Kidney tubule cell (primary cell): ENCODE measurements around the gene LCLAT1.

Experiments
- DNase-seq: peaks from one replicate; pipeline ENCODE4 v3.0.0-alpha.2; 2018; ENCODE audit warnings: low spot score

The LCLAT1 gene

DNA sequence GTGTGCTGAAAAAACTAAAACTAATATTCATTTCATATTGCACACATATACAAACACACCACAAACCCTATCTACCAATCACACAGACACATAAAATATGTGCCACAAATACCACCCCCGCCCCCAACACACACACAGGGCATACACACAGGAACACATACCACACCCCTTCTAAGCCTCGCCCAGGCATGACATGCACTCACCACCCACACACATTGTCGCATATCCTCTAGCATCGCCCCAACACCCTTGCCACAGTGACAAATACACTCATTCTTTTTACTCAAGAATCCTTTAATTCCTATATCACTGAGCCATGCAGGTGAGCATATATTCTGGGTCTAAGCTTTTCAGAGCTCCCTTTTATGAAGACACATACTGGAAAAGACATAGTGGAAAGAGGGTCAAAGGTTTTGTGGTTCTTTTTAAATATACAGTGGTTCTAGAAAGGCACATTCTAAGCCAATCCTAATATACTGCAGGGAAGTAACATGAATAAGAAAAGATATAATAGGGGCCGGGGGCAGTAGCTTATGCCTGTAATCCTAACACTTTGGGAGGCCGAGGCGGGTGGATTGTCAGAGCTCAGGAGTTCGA, 24.5 kb upstream of the LCLAT1 start:
- DNase-seq, result peak; percentile 42

DNA sequence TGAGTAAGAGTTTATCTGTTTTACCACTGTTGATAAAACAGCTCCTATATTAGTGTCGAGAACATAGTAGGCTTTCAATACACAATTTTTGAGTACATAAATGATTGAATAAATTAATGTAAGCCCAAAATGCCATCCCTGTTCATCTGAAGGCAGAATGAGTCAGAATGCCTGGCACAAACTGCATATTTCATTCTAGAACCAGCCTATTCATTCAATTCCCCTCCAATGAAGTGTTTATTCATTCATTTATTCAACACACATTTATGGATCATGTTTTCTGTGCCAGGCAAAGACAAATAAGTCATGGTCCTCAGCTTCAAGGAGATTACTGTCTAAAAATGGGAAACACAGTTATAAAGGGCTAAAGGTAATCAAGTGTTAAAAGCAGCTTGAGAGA, 22.8 kb upstream of the LCLAT1 start:
- DNase-seq, result no peak

DNA sequence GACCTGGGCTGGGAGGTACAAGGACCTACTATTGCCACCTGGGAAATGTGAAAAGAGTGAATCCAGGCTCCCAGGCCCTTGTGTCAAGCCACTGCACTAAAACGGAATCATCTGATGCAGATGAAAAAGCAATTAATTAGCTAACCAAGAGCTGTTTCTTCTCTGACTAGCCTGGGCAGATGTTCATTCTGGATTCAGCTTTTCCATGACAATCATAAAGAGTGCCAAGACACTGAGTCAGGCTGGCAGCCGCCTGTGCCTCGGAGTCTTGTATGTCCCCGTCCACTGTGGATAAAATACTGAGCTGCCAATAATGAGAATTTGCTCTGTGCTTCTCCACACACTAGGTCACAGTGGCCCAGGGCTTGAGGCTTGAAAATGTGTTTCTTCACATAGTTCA, 21.7 kb upstream of the LCLAT1 start:
- no peak for DNase-seq

DNA sequence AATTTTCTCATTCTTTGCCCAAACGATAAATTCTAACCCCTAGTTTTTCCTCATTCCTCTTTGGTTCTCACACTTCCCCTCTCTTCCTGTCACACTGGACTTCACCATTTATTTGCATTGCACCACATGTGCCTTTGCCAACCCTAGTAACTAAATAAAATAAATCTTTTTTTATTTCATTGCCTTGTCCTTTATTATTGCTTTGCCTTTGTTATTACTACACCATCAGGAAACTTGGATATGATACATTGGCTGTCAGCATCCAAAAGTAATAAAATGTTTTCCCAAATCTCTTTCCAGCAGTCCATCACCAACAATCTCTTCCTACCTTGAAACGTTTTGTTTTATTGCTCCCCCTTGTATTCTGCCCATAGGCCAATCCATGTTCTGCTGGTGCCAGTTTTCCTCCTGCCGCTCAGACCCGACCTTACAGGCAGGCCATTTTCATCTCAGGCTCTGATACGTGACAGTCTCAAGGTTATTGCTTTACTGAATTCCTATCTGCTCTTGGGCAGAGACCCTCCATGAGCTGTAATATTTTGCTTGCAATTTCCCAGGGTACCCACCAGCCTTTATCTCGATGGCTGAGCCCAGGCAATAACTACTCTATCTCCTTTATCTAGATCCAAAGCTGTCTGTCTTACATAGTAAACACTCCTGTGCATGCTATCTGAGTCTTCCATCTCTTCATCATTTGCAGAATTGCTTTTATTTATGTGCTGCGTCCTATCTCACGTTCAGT, 19.3 kb upstream of the LCLAT1 start:
- no peak for DNase-seq

DNA sequence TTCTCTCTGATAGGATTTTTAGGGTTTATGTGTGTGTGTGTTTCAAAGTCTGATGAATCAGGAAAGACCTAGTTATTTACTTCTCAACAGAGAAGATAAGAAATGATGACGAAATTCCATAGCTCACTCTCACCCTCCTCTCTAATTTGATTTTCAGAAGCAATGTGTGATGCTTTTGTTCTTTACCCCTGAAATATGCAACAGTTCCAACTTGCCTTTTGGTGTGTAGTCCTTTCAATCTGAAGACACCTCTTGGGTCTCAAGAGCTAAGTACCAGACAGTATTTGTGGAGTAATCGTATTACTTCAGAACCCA, 18.7 kb upstream of the LCLAT1 start:
- no peak for DNase-seq

DNA sequence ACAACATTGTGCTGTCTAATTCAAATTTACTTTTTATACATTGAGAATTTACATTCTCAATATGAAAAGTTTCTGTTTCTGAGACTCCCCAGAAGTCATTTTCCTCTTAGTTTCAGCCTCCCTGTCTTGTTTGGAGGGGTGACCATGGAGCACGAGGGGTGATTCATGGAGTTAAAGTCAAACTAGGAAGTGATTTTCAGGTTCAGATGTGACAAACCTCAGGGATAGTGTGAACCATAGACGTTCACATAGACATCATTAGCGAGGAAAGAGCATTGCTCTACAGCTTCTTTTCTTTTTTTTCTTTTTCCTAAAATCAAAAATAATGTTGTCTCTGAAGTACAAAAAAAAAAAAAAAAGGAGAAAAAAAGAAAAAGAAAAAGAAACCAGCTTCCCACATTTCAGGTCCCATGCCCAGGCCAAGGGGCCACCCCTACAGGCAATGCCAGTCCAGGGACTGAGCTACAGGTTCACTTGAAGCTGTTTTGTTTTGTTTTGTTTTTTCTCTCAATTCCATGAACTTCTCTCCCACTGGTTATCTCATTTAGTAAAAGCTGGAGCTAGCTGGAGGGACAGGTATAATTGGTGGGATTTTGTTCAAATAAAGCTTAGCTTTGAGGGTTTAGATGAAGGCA, 18.1 kb upstream of the LCLAT1 start:
- DNase-seq, result peak; percentile 38

DNA sequence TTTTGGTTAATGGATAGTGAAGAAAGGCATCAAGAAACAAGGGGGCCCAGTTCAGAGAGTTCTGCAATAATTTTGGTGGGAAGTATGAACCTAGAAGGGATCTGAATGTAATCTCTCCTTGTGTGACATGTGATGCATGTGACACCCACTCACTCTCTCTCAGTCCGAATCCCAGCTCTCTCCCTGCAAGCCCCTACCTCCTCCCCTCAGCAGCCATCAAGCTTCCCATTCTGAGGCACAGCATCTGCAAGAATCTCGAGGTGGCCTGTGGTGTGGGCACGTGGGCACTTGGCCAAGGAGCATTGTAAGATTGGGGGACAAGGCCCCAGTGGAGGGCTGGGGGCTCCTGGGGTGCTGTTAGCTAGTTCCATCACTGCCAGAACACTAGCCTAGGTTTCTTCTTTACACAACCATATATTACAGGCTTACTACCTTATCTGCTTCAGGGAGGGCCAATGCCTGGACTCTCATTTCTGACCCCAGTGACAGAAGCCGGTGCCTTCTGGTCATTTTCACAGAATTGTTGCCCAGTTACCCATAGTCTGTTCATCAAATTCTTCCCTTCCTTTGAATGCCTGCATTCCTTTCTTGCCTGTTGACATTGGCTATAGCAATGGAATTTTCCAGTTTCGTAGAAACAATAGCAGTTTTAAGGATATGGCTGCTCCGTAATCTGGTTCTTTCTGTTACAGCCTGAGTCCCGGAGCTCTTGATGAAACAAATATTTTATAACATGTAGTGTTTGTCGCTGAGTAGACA, 13.3 kb upstream of the LCLAT1 start:
- DNase-seq, result no peak

DNA sequence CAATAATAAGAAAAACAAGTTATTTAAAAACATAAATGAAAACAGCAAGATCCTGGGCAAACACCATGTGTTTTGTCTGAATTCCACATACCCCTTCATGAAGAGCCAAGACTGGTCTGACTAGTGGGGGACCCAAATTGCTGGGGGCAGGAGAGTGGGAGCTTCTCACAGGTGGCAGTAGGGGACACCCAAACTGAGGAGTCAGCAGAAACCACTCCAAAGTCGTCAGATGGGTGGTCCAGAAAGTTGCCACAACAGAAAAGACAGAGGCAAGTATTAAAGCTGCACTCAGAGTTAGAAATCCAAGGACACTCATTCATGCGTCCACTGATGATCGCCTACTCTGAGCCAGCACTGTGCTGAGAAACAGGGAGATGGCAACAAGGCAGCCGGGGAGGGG, 12.3 kb upstream of the LCLAT1 start:
- no peak for DNase-seq

DNA sequence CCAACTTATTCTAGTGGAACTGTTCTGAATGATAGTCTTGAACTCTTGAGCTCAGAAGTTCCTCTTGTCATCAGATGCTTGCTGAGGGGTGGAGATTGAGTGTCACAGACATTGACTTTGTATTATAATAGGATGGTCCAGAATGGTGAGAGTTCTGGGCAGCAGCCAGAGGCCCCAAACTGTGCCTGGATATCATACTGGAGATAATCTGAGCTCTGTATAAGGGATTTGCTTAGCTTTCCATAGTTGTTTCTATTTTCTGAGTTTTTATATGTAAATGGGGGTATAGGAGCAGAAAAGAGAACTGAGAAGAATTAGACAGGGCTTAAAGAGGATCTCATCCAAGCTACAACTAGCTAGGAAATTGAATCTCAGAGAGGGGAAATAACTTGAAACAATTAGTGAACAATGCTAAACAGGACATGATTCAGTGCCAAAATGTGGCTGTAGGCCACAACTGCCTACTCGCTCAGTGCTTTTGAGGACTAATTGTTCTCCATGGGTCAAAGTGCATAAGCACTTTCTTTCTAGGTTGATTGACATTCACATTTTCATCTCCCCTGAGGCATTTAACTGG, 10.1 kb upstream of the LCLAT1 start:
- peak; percentile 12 for DNase-seq

DNA sequence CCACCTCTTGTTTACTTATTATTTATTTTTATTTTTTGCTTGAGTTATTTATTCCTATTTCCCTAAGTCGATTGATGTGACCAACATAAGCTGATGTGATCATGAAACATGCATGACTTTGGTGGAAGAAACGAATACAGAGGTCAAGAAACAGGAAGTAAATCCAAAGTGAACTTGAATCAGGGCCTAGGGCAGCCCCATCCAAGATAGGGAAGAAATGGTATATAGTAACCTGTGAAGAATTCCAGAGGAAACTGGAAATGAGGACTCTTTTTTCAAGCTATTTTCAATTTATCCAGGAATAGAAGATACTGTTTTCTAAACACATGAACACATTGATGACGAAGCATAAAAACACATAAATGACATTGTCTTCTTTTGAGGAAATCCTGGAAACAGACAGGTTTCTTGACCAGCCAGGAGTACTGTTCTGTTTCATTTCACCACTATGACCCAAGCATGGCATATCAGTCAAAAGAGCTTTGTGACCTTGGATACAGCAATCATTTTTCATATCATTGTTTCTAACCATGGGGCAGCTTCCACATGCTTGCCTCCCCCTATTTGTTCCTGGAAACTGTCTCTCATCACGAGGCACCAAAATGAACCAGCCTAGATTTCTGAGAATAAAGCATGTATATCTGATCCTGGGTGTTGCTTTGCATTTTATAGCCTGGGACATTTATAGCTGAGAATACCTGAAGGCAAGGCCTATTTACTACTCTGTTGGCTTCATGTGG, 9.1 kb upstream of the LCLAT1 start:
- no peak for DNase-seq

DNA sequence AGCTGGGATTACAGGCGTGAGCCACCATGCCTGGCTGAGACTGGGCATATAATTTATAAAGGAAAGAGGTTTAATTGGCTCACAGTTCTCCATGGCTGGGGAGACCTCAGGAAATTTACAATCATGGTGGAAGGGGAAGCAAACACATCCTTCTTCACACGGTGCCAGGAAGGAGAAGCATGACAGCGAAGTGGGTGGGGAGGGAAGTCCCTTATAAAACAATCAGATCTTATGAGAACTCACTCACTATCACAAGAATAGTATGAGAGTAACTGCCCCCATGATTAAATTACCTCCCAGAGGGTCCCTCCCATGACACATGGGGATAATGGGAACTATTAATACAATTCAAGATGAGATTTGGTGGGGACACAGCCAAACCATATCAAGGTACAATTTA, 7.8 kb upstream of the LCLAT1 start:
- no peak for DNase-seq

DNA sequence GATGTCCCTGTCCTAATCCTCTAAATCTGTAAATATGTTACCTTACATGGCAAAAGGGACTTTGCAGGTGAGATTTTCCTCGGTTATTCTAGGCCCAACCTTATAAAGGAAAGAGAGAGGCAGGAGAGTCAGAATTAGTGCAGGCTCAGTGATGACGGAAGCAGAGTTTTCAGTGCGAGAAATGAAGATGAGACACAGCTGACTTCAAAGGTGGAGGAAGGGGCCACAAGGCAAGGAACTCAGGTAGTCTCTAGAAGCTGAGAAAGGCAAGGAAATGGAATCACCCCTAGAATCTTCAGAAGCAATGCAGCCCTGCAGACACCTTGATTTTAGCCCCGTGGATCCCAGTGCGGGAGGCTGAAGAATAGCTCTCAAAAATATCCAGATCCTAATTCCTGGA, 7.2 kb upstream of the LCLAT1 start:
- DNase-seq, result no peak

DNA sequence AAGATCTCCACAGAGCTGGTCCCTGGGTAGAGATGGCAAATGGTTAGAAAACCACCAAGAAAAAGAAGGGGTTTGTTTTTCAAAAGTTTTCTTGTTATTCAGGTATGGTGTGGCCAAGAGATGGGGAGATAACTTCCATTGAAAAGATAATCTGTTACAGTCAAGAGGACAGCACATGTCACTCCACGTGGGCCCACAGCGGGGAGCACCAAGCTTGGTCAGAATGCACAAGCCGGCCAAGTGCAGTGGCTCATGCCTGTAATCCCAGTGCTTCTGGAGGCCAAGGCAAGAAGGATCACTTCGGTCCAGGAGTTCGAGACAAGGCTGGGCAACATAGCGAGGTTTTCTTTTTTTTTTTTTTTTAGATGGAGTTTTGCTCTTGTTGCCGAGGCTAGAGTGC, 6.0 kb upstream of the LCLAT1 start:
- no peak for DNase-seq

DNA sequence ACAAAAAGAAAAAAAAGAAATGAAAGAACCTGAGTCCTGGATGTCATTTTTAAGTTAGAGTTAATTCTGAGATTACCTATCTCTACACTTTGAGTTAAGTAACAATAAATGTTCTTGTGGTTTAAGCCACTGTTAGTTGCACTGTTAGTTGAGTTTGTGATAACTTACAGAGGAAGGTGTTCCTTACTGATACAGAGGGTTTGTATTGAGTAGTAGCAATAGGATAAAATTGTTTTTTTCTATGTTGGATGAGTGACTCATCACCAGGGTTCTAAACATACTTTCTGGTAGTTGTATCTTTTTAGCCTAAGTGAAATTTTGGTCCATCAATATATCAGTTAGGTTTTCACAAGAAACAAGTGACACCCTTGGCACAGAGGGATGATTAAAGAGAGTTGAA, 4.0 kb upstream of the LCLAT1 start:
- no peak for DNase-seq

DNA sequence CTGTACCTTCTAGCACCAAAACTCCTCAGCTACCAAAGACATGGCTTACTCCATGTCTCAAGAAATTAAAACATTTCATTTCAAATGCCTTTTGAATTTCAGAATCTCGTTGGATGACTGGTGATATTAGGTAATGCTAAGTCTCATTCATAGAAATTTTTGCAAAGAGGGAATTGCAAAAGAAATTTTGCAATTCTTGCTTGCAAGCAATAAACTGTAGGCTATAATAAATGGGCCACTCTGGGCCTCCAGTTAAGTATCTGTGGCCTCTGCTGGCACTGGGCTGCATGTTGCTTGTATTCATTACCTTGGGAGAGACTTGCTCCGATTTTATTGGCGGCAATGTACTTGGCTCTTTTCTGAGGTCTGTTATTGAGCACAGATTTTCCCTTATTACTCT, 2.8 kb upstream of the LCLAT1 start:
- no peak for DNase-seq

DNA sequence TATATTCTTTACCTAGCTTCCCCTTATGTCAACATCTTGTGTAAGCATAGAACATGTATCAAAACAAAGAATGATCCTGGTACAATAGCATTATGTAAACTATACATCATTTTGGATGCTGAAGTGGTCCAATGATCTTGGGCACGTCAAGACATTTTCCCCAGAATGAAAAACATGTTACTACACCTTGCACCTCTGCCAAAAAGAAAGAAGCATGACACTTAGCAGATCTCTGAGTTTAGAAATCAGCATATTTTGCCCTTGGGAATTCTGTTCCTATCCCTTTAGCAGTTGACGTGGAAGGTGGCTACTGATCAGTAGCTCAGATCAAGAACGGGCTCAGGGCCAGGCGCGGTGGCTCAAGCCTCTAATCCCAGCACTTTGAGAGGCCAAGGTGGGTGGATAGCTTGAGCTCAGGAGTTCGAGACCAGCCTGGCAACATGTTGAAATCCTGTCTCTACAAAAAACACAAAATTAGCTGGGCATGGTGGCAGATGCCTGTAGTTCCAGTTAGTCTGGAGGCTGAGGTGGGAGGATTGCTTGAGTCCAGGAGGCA, 1.7 kb upstream of the LCLAT1 start:
- DNase-seq, result no peak

DNA sequence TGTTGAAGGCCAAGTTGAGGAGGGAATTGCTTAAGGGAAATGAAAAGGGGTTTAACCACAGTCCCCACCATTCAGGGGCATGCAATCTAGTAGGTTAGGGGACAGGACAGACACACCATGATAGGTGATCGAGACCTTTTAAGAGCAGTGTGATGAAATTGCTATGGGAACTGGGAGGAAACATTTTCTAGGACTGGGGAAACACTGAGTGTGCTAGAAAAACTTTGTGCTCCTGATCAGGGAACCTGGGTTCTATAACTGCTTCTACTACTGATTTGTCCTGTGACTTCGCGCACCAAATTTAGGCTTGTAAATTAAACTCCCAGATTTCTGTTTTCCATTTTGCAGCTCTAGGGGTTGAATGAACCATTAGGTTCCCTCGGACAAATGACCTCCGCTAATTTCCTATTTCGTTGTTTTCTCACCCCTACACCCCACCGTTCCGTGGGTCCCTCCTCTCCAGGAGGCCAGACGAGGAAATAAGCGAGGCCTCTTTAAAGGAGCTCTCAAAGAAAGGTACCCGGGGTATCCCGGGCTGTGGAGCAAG, 371 bp upstream of the LCLAT1 start:
- DNase-seq, result no peak

DNA sequence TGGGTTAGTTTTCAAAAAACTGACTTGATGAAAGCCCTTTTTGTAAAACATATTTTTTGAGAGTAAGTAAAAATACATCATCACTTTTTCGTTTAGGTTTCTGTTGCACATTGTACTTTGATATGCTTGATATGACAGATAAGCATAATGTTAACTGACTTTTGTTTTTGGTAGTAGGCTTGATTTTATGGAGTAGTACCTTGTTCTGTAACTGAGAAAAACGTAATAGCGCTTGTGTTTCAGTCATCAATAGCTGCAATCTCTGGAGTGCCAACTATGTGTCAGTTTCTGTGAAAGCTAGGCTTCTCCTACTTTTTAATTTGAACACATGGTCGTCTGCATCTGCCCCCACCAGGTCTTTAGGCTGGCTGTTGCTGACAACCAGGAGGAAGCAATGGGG, 1.3 kb downstream of the LCLAT1 start:
- DNase-seq, result no peak

DNA sequence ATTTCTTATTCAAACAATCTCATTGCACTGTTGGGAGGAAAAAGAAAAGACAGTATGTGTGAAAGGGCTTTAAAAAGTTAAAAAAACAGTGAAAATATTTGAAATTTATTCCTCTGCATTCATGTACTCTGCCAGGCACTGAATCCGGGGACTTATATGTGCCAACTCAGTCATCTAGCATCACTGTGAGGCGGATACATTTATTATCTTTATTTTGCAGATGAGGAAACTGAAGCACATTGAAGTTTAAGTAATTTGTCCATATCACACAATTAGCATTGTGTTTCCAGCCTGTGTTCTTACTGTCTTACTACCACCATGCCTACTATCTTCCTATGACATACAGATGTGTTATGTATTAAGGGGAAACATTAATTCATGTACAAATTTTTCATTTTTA, 1.8 kb downstream of the LCLAT1 start:
- no peak for DNase-seq

DNA sequence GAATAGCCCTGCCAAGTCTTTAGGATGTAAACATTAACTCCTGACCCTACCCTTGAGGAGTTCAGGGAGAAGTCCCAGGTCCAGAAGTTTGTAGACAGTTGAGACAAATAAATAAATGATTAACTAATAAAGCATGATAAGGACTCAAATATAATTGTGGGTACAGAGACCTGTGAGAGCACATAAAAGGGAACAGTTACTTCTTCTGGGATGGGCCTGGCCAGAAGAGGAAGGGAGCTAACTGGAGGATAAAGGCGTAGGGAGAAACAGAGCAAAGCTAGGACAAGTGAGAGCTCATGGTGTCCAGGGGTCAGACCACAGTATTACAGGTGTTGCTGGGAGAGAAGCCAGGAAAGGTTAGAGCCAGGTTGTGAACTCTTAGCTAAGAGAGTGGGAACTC, 3.0 kb downstream of the LCLAT1 start:
- DNase-seq, result peak; percentile 6

DNA sequence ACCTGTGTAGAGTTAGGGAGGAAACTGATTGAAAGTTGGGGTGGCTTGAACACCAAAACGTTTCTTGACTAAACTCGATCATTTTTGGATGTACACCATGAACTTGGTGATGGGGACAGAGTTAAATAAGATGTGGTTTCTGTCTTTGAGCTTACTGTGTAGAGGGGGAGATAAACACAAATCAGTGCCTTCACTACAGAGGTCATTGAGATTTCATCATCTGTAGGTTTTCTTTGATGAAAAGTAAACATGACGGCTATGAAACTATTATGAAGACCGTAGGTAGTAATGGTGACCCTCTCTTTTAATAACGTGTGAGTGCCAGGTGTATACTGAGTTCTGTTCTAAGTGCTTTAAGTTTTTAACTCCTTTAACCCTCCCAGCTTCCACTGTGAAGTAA, 6.5 kb downstream of the LCLAT1 start:
- DNase-seq, result no peak
